GM19025 (cell line): ENCODE data around the gene BAMBI.
"Not testable (repeated sequence)": the region's sequence is repeated elsewhere in the genome, so short reads cannot be mapped to it uniquely, and the experiment has no call there.

Source experiments
- ATAC-seq: cut with Tn5 transposase; IDR thresholded peaks from one replicate; pipeline ENCODE4 v1.9.1; 2021; ENCODE audit warnings: mild to moderate bottlenecking, low read depth, moderate library complexity; ENCODE audit not compliant: unreplicated experiment

The BAMBI gene, protein sequence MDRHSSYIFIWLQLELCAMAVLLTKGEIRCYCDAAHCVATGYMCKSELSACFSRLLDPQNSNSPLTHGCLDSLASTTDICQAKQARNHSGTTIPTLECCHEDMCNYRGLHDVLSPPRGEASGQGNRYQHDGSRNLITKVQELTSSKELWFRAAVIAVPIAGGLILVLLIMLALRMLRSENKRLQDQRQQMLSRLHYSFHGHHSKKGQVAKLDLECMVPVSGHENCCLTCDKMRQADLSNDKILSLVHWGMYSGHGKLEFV

DNA sequence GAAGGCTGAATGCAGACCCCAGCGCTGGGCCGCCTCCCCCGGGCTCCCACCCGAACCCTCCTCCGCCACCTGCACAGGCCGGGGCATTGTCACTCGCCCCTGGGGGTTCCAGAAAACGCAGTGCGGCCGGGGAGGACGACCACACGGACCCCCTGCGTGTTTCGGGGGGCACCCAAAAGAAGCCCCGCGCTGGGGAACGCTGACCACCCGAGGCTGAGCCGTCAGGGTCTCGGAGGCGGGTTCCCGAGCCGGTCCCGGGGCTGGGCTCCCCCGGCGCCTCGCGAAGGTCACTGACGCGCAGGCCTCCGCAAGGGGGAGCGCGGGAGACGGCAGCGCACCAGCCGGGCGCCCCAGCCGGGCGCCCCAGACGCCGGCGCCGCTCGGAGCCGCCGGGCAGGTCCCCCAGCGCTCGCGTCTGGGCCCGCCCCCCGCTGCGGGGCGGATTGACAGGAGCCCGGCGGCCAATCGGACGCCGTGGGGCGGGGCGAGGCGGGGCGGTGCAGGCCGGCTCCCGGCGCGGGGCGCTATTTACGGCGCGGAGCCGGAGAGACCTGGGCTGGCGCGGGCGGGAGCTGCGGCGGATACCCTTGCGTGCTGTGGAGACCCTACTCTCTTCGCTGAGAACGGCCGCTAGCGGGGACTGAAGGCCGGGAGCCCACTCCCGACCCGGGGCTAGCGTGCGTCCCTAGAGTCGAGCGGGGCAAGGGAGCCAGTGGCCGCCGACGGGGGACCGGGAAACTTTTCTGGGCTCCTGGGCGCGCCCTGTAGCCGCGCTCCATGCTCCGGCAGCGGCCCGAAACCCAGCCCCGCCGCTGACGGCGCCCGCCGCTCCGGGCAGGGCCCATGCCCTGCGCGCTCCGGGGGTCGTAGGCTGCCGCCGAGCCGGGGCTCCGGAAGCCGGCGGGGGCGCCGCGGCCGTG is at the start of gene BAMBI:
BAMBI (plus strand) TSS at position 554 of the 920 bp plus-strand sequence. CDS start 377 bp downstream, outside the sequence.
- peak; percentile 97 for ATAC-seq

- peak; percentile 63 for ATAC-seq
Measured at GRCh38 chr10:28628184-28628893, 49.0 kb upstream of the BAMBI start.

DNA sequence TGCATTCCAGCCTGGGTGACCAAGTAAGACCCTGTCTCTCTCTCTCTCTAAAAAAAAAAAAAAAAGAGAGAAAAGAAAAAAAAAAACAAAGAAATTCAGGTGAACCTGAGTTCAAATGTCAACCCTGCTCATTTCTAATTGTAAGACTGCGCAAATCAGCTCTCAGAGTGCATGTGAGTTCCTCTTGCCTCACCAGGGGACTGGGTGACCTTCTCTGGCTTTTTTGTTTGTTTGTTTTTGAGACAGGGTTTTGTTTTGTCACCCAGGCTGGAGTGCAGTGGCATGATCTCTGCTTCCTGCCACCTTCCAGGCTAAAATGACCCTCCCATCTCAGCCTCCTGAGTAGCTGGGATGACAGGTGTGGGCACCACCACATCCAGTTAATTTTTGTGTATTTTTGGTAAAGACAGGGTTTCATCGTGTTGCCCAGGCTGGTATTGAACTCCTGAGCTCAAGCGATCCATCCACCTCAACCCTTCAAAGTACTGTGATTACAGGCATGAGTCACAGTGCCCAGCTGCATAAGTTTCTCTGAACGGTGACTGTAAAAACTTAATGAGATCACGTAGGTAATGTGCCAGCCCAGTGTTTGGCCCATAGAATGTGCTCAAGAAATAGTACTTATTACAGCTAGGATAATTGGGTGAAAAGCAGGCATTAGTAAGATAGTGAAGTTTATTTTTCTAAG is 45.3 kb upstream of the BAMBI start:
- ATAC-seq = no peak

GRCh38 chr10:28632584-28632945 is 44.8 kb upstream of the BAMBI start:
- no peak for ATAC-seq

DNA sequence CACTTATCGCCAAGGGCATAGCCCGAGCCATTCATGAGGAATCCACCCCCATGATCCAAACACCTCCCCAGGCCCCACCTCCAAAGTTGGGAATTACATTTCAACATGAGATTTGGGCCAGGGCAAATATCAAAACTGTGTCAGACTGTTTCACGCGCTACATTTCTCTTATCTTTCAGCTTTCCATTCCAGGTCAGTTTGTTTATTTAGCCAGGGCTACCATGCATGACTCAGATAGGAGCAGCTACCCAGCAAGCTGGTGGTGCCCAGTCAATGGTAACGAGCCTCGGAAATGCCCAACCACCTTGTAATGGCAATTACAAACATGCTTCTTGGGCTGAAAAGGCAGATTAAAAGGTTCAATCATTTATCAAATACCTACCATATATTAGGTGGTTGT is 43.6 kb upstream of the BAMBI start:
- ATAC-seq = no peak

DNA sequence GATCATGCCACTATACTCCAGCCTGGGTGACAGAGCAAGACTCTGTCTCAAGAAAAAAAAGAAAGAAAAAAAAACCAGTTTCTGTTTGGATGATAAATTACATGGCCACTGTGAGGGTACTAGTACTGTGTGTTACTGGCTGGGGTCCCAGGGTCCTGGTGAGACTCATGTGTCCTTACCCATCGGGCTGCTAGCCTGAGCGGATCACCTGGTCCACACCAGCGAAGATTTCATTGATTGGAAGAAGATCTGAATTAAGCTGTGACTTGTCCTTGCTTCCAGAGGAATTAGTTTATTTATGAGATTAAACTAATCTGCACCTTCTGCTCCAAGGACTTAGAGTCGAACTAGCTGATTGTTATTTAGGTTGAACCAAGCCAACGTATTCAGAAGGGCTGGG is 40.0 kb upstream of the BAMBI start:
- no peak for ATAC-seq

GRCh38 chr10:28638392-28638791 is 38.9 kb upstream of the BAMBI start:
- ATAC-seq = no peak

GRCh38 chr10:28640551-28640950 is 36.8 kb upstream of the BAMBI start:
- no peak for ATAC-seq

- ATAC-seq = no peak
Measured at GRCh38 chr10:28644647-28645046, 32.7 kb upstream of the BAMBI start.

GRCh38 chr10:28652106-28652505 is 25.2 kb upstream of the BAMBI start:
- no peak for ATAC-seq

- ATAC-seq = no peak
Measured at GRCh38 chr10:28652703-28653102, 24.6 kb upstream of the BAMBI start.

GRCh38 chr10:28658824-28659223 is 18.5 kb upstream of the BAMBI start:
- not testable (repeated sequence) for ATAC-seq

GRCh38 chr10:28661035-28661434 is 16.3 kb upstream of the BAMBI start:
- ATAC-seq = no peak

DNA sequence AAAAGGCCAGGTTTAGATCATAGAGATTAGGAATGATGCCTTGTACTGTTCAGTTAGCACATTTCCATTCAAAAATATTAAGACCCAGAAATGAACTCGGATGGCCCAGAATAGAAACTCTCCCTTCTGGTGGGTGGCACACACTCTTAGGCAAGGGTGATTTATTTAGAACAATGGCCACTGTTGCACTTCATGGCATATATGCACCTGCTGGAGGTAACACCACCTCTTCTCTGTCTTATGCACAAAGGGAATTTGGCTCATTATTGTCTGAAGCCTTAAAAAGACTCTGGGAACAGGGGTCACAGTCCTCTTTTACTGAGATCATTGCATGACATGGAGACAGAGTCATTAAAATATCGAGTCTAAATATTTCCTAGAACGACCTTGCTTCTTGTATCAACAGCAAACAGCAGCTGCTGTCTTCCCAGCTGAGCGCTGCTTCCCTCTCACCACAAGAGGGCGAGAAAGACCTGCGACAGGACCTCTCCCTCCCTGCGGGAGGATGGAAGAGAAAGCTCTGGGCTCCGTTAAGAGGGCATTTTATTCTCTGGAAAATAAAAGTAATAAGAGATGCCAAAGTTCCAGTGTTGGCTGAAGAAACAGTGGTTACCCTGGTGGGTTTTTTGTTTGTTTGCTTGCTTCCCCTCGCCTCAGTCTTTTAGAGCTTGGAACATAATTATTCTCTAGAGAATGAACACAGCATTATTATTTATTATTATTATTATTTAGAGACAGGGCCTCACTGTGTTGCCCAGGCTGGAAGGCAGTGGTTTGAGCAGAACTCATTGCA is 13.5 kb upstream of the BAMBI start:
- peak; percentile 73 for ATAC-seq

- ATAC-seq = no peak
Measured at GRCh38 chr10:28664369-28664740, 13.0 kb upstream of the BAMBI start.

DNA sequence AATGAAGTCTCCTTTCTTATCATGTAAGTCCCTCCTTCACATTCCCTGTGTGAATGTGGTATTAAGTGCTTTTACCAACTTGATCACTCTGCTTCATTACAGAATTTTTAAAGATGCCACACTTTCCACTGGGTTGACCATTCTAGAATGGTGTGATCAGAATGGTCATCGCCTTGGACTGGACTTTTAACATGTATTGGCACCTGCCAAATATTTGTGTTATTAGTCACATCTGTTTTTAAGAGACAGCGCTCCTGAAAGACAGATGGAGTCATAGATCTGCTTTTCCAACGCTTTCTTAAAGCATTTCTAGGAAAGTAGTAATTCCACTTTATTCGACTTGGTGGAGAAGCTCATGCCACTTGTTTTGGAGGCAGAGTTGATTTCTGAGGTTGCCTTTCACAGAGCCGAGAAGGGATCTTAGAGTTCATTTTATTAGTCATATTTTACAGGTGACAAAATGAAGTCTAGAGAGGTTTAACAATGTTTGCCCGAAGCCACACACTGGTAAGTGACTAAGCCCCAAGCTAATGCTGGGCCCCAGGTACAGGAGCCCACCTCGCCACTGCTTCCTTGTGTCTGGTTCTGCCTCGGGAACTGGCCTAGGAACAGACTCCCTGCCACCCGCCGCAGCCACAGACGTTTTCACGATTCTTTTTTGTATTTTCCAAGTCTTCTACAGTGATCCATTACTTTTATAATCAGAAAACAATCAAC is 10.4 kb upstream of the BAMBI start:
- no peak for ATAC-seq

- no peak for ATAC-seq
Measured at GRCh38 chr10:28668363-28669226, 8.7 kb upstream of the BAMBI start.
